GM19397 (cell line): ENCODE data around the gene GMEB2.

Experiments
- ATAC-seq: cut with Tn5 transposase; IDR thresholded peaks from one replicate; pipeline ENCODE4 v1.9.1; 2021; ENCODE audit warnings: mild to moderate bottlenecking, moderate library complexity; ENCODE audit not compliant: unreplicated experiment

GMEB2 gene

DNA sequence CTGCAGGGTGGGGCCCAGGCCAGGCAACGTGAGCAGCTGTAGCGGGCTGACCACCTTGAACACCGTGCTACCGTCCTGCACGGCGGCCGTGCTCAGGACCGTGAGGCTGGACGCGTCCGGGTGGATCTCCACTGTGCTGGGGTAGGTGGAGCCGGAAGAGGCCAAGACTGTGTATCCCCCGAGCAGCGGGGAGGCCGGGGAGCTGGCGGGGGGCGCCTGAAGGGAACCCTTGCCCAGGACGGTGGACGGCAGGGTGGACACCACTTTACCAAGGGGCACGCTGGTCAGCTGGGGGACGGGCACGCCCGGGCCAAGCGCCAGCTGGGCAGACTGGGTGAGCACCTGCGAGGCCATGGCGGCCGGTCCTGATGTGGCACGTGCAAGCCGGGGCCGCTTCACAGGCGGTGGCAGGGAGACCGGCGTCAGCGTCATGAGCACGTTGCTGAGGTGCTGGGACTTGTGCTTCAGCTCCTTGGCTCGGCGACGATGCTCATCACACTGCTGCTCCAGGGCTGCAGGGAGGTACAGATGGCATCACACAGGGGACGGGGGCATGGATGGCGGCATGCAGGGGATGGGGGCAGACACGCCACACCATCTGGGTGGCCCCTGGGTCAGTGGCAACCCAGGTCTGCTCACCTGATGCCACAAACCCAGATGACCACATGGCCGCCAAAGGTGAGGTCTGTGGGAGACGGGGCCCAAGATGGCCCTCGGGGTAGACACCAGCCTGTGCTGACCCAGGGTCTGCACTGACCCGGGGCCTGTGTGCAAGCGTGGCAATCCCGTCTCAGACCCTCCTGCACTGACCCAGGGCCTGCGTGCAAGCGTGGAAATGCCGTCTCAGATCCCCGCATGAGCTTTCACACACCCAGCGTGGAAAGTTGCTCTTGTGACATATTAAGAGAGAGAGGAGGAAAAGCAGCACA, 36.4 kb downstream of the GMEB2 start:
- ATAC-seq: no peak

DNA sequence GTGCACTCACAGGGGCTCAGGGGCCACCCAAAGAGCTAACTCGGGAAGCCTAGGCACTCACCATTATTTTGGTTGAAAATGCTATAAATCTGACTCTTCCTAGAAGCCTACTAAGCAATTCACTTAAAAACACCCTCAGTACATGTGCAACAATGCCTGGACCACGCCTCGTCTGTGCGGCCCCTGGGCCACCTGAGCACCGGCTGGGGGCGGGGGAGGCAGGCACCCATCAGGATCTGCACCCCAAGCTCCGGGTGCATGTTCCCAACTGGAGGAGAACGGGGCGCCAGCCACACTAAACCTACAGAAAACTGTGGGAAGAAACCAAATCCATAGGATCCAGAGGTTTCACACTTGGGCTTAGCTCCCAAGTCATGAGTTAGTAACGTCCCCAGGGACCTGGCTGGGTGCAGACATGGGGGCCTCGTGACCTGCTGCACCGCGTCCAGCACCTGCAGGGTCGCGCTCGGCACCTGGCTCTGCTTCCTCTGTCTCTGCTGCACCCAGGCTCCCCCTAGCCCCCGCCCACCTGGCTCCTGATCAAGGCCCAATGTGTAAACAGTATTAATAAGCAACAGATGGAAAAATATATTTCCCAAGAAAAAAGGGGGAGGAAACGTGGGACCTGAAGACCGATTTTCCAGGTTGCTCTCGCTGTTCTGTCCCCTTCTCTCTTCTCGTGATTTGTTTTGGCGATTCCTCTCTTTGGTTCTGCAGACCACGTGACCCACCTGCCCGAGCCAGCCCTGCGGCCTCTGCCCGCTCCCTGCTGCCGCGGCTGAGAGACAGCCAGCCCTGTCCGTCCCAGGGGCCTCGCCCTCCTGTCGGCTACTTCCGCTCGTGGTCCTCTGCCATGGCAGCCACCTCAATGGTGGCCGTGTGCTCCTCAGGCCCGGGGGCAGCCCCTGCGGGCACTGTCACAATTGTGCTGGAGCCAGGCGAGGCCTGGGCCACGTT, 37.4 kb downstream of the GMEB2 start:
- ATAC-seq: no peak

- ATAC-seq: no peak
Measured at GRCh38 chr20:63588641-63589041, 38.3 kb downstream of the GMEB2 start.

DNA sequence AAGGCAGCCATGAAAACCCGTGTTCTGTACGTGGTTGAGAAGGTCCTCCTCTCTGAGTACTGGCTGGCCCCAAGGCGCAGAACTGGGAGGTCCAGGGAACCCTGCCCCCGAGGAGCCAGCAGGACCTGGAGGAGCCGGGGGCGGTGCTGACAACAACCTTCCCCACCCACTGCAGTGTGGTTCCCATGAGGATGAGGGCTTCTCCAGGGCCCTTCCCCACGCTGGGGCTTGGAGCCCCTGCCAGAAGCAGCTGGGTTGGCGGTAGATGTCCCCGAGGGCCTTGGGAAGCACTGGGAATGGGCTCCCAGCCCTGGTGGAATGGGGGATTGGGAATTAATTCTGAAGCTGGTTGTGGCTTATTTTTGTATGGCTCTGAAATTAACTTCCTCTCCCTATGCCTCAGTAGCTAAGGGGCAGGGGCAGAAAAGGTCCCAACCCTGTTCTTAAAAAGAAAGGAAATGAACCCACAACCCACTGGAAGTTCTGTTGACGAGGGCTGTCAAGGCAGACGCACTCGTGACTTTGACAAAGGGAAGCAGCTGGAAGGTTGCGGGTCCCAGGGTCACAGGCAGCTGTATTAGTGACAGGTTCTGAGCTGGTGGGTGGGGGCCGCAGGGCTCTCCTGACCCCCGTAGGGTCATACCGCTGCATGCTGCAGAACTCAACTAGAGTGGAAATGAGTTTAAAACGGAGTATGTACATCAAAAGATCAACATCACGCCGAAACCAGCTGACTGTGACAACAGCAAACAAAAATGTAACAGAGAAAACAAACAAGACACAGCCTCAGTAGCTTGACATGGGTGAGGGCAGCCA, 38.9 kb downstream of the GMEB2 start:
- no peak for ATAC-seq

DNA sequence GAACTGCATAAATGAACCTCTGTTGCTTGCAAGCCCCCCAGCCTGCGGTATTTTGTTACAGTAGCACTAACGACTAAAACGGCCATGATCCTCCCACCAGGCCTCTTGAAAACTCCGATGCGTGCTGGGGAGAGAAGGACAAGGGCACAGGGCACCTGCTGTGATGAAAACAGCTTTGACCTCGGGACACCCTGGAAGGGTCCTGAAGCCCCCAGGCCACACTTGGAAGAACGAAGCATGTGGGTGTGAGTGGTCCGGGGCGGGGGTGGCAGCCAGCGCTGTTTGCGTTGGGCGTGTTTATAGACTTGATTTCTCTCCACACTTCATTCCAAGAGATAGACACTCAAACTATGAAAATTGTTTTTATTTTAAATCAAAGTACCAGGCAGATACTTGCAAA, 39.6 kb downstream of the GMEB2 start:
- ATAC-seq: no peak

DNA sequence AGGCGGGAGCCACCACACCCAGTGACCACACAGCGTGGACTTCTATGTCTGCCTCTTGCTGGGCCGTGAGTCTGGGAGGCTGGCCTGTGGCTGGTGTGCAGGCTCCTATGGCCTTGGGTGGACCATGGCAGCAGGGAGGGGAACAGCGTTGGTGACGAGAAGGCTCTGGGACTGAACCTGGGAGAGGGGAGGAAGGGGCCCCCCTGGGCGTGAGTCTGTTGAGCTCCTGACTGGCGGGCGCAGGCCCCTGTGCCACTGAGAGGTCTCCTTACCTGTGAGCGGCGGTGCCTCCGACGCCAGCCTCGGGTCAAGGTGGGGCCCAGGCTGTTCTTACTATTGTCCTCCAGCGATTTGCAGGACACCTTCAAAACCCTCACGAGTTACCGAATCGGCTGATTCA, 40.1 kb downstream of the GMEB2 start:
- no peak for ATAC-seq

DNA sequence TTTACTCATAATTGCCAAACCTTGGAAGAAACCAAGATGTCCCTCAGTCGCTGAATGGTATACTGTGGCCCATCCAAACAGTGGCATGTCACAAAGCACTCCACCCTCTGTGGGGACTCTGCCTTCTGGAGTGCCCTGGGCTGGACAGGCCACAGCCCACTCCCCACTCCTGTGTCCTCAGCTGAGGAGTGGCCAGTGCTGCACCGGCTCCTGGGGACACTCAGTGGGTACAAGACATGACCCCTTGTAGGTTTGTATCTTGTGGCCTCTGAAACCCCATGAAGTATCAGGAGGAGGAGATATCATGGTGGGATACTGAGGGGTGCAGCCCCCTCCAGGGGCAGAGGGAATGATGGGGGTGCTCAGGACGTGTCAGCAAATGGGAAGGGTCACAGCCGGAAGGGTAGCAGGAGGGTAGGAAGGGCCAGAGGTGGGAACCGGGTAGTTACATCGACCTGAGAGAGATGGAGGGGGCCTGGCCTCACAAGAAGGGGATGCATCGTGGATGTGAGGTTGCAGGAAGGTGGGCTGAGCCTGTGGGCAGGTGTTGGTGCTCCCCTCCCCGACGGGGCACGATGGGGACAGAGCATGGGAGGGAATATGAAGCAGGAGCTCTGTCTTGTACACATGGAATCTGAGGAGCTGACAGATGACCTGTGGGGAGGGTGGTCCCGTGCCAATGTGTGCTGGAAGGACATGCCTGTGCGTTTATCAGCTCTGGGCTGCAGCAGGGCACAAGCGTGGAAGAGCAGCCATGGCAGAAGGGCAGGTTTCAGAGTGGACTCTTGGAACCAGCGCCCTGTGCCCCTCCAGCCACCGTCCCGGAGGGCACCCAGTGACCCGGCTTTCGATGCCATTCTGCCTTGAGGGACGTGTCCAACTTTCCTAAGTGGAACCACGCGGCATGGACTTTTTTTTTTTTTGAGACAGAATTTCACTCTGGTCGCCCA, 41.0 kb downstream of the GMEB2 start:
- no peak for ATAC-seq

GRCh38 chr20:63582382-63583063, 44.4 kb downstream of the GMEB2 start:
- no peak for ATAC-seq

DNA sequence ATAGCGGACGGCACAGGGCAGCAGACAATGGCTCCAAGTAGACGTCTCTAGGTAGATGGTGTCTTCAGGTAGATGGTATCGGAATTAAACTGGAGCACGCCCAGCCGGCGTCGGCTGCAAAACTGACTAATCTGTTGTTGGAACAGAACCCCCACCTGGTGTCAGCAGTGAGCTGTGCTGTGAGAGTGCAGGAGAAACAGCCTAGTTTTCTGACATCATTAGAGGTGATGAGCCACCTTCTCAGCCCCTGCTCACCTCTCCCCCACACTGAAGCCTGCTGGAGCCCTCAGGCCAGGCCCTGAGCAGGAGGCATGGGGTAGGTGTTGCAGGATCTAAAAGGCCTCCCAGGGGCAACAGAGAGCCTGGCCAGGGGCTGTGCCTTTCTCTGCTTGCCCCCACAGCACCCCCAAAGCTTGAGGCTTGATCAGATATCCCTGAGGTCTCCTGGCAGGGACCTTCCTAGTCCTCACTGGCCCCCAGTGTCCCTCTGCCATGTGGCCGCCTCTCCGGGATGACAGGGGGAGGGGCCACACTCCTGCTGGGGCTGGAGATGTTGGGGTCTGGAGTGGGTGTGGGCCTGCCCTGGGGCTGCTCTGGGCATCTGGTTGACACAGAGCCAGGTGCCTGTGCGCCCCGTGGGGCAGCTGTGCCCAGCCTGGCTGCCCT, 46.0 kb downstream of the GMEB2 start:
- no peak for ATAC-seq

- ATAC-seq: no peak
Measured at GRCh38 chr20:63579017-63579694, 47.7 kb downstream of the GMEB2 start.

- no peak for ATAC-seq
Measured at GRCh38 chr20:63578224-63579016, 48.5 kb downstream of the GMEB2 start.

- no peak for ATAC-seq
Measured at GRCh38 chr20:63577317-63577894, 49.5 kb downstream of the GMEB2 start.

DNA sequence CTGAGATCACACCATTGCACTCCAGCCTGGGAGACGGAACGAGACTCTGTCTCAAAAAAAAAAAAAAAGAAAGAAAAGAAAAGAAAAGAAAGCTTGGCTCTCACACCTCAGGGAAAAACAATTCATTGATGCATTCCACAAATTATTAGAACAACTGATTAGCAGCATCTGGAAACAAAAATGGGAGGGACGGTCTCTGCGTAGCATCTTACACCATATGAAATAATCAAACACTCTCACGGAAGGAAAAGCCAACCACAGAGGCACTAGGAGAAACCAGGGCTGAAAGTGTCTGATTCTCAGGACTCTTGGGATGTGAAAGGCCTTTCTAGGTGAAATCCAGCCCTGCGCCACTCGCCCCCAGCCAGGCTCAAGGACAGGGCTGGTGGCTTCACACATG, 50.6 kb downstream of the GMEB2 start:
- no peak for ATAC-seq

DNA sequence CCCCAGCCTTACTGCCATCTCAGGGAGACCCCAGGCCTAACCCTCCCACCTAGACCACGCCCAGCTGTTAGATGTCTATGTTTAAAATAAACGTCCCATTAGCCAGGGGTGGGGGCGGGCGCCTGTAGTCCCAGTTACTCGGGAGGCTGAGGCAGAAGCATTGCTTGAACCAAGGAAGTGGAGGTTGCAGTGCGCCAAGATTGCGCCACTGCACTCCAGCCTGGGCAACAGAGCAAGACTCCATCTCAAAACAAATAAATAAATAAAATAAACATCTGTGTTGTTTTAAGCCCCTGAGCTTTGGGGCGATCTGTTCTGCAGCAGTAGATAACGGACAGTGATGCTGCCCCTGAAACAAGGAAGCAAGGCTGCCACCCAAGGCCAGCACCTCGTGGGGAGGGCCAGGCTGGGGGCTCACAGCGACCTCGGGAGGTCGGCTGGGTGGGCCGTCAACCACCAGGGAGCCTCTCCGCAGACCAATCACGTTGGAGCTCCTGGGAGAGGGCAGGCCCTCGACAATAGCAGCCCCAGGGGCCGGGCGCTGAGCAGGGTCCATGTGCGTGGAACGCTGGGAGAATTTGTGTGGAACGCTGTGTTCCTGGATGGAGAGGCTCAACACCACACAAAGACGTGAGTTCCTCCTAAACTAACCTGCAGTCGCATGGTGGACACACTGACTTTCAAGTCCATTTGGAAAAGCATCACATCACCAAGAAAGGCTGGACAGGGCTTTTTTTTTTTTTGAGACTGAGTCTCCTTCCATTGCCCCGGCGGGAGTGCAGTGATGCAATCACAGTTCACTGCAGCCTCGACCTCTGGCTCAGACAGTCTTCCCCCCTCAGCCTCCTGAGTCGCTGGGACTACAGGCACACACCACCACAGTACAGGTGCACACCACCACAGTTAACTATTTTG, 51.8 kb downstream of the GMEB2 start:
- no peak for ATAC-seq

GRCh38 chr20:63574156-63574828, 52.6 kb downstream of the GMEB2 start, which contains the start of gene HELZ2:
Gene HELZ2, minus strand, starts transcription at chr20:63574239. Its CDS starts 1,854 bp downstream, at chr20:63572385.
- no peak for ATAC-seq
